ENCODE data around the gene ASCC3. TPM values are rescaled to one million over a fixed set of nuclear protein-coding genes. Genes with fewer than 3 reads are reported as not detected.

ASCC3 gene
- total RNA-seq, 1 donor from 2014 or later, result 75.3 TPM

GRCh38 chr6:100491952-100492670, 389.0 kb downstream of the ASCC3 start:
- H3K27ac Mint-ChIP-seq, result no peak overlapping the region
- no peak overlapping the region for H3K4me3 ChIP-seq
- H3K9me3 Mint-ChIP-seq, result peaks cover 14% of the 10 kb centered on the region

GRCh38 chr6:100490065-100490464, 391.1 kb downstream of the ASCC3 start:
- Histone ChIP-seq H3K4me2 (no peak overlapping the region), H3K27me3 (no peaks in the 10 kb centered on the region), H3K9me3 (ENCODE audit: low read depth) (no peaks in the 10 kb centered on the region), H3K36me3 (no peaks in the 10 kb centered on the region), H3K9ac (no peak overlapping the region), H2AFZ (replicated peaks) (no peak overlapping the region), H4K20me1 (ENCODE audit: low read depth) (no peaks in the 10 kb centered on the region), H3K4me1 (no peaks in the 10 kb centered on the region), H3F3A (ENCODE audit: low read depth) (no peaks in the 10 kb centered on the region), H3K79me2 (ENCODE audit: low read depth) (no peaks in the 10 kb centered on the region), H3K27ac (no peak overlapping the region), H3K4me3 (no peak overlapping the region)
- Mint-ChIP-seq H3K27ac (no peak overlapping the region), H3K9me3 (peaks cover 8% of the 10 kb centered on the region), H3K27me3 (ENCODE audit: insufficient read depth, low read depth) (peaks cover 4% of the 10 kb centered on the region), H3K36me3 (no peaks in the 10 kb centered on the region), H3K4me3 (no peak overlapping the region), H3K4me1 (peaks cover 12% of the 10 kb centered on the region)
- no peak for DNase-seq (ENCODE audit: low spot score)
- TF ChIP-seq EZH2 (IDR thresholded peaks at IDR 0.05) (no peak), CTCF (IDR thresholded peaks at IDR 0.05) (no peak), EZH2phosphoT487 (IDR thresholded peaks at IDR 0.05) (no peak)

More at GRCh38 chr6:100491952-100492670, 389.0 kb downstream of the ASCC3 start:
- no peak for DNase-seq (ENCODE audit: low spot score)
- H3K27ac ChIP-seq, result no peak overlapping the region
- H3K36me3 ChIP-seq, result no peaks in the 10 kb centered on the region
- H3K79me2 ChIP-seq (ENCODE audit: low read depth), result no peaks in the 10 kb centered on the region
- no peaks in the 10 kb centered on the region for H3K27me3 ChIP-seq
- H3K4me1 Mint-ChIP-seq, result peaks cover 12% of the 10 kb centered on the region
- H2AFZ ChIP-seq (replicated peaks), result no peak overlapping the region
- no peak for TF ChIP-seq EZH2 (IDR thresholded peaks at IDR 0.05)
- TF ChIP-seq EZH2phosphoT487 (IDR thresholded peaks at IDR 0.05), result no peak
- no peak for TF ChIP-seq CTCF (IDR thresholded peaks at IDR 0.05)
- peaks cover 4% of the 10 kb centered on the region for H3K27me3 Mint-ChIP-seq (ENCODE audit: insufficient read depth, low read depth)
- no peaks in the 10 kb centered on the region for H3K9me3 ChIP-seq (ENCODE audit: low read depth)
- H3K9ac ChIP-seq, result no peak overlapping the region
- no peaks in the 10 kb centered on the region for H3K36me3 Mint-ChIP-seq
- no peaks in the 10 kb centered on the region for H4K20me1 ChIP-seq (ENCODE audit: low read depth)
- H3F3A ChIP-seq (ENCODE audit: low read depth), result no peaks in the 10 kb centered on the region
- H3K4me3 Mint-ChIP-seq, result no peak overlapping the region
- no peak overlapping the region for H3K4me2 ChIP-seq
- H3K4me1 ChIP-seq, result no peaks in the 10 kb centered on the region

- Histone ChIP-seq H3F3A (ENCODE audit: low read depth) (no peaks in the 10 kb centered on the region), H3K27me3 (no peaks in the 10 kb centered on the region), H3K4me3 (no peak overlapping the region), H3K27ac (no peak overlapping the region), H2AFZ (replicated peaks) (no peak overlapping the region), H4K20me1 (ENCODE audit: low read depth) (no peaks in the 10 kb centered on the region), H3K36me3 (no peaks in the 10 kb centered on the region), H3K9ac (no peak overlapping the region), H3K9me3 (ENCODE audit: low read depth) (no peaks in the 10 kb centered on the region), H3K79me2 (ENCODE audit: low read depth) (no peaks in the 10 kb centered on the region), H3K4me1 (peaks cover 6% of the 10 kb centered on the region), H3K4me2 (no peak overlapping the region)
- DNase-seq (ENCODE audit: low spot score), result no peak
- TF ChIP-seq EZH2phosphoT487 (IDR thresholded peaks at IDR 0.05) (no peak), EZH2 (IDR thresholded peaks at IDR 0.05) (no peak), CTCF (IDR thresholded peaks at IDR 0.05) (no peak)
- peaks cover 6% of the 10 kb centered on the region for H3K27me3 Mint-ChIP-seq (ENCODE audit: insufficient read depth, low read depth)
- H3K36me3 Mint-ChIP-seq, result no peaks in the 10 kb centered on the region
- H3K9me3 Mint-ChIP-seq, result peaks cover 8% of the 10 kb centered on the region
- H3K4me3 Mint-ChIP-seq, result no peak overlapping the region
- peaks cover 12% of the 10 kb centered on the region for H3K4me1 Mint-ChIP-seq
- no peak overlapping the region for H3K27ac Mint-ChIP-seq
Observed at GRCh38 chr6:100488244-100488643, 392.9 kb downstream of the ASCC3 start.

Measured in neural progenitor cell (in vitro differentiated cells).